GM18909 (cell line): ENCODE results near the gene DLG2.

Source experiments
- ATAC-seq: cut with Tn5 transposase; IDR thresholded peaks from one replicate; pipeline ENCODE4 v1.9.1; 2021; ENCODE audit warnings: mild to moderate bottlenecking; ENCODE audit not compliant: unreplicated experiment, poor library complexity

Gene DLG2

GRCh38 chr11:84947970-84948580, 679.1 kb downstream of the DLG2 start:
- no peak for ATAC-seq

- no peak for ATAC-seq
Observed at GRCh38 chr11:84947070-84947469, 680.1 kb downstream of the DLG2 start.

DNA sequence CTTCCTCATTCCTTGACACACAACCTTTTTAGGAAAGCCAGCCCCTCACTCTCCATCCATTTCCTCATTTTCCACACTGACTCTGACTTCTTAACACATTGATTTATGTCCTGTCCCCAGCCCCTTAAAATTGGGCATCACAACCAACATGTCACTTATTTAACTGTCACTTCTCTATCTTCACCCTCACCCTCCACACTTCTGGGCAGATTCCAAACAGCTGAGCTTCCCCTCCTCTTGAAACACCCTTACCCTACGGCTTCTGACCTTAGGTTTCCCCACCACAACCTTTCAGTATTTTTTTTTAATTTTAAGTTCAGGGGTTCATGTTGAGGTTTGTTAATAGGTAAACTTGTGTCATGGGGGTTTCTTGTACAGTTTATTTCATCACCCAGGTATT, 696.3 kb downstream of the DLG2 start:
- peak; percentile 55 for ATAC-seq

- ATAC-seq = no peak
Observed at GRCh38 chr11:84929738-84930137, 697.4 kb downstream of the DLG2 start.

DNA sequence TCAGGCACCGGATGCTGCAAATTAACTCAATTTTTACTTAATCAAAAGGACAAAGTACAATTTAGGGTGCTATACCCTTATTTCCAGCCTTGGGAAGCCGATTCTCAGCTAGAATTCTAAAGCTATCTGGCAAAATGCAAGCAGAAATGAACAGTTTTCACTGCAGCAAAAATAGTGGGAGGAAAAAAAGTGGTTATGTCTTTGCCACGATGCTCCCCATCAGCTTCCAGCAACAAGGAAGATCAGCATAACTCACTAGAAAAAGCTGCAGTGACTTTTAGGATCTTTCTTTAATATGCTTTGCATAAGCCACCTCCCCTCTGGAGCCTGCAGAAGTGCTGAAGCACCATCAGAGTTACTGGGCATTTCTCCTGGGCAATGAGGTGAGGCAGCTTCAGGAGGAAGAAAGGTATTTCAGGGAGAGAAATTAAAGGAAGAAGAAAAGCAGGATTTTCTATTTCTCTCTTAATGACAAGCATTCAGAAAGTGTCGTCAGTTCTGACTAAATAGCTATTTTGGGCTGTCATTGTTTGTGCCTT, 702.9 kb downstream of the DLG2 start:
- no peak for ATAC-seq

DNA sequence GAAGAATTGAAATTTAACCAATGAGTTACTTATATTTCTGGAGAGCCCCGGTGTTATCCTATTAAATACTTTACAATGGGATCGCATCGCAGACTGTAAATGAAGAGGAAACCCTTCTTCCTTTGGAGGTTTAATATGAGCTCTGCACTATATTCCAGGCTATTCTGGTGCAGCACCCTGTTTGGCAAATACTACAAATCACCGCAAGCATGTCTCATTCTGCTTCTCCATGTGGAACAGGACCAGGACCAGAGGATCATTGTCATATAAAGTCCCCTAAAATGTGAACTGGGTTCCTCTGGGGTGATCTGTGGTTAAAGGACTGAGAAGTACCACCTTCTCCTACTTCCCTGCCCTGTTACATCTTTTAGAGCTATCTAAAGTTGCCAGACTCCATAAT, 703.7 kb downstream of the DLG2 start:
- ATAC-seq = no peak

GRCh38 chr11:84922836-84923235, 704.3 kb downstream of the DLG2 start:
- no peak for ATAC-seq

GRCh38 chr11:84922212-84922805, 704.8 kb downstream of the DLG2 start:
- no peak for ATAC-seq

DNA sequence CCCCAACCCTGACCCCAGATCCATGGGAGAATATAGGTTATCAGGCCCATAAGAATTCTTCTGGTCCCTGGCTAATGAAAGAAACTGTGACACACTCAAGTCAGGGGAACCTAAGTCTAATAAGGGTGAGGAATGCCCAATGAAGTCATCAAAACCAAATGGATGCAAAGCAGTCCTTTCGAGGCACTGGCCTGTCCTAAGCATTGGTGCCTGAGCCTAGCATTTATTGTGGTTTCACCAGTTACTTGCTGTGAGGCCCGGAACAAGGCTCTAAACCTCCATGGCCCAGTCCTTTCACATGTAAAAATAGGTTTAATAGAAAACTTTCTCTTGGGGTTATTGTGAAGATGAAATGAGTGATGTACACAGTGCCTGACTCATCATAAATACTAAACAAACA, 712.6 kb downstream of the DLG2 start:
- no peak for ATAC-seq

DNA sequence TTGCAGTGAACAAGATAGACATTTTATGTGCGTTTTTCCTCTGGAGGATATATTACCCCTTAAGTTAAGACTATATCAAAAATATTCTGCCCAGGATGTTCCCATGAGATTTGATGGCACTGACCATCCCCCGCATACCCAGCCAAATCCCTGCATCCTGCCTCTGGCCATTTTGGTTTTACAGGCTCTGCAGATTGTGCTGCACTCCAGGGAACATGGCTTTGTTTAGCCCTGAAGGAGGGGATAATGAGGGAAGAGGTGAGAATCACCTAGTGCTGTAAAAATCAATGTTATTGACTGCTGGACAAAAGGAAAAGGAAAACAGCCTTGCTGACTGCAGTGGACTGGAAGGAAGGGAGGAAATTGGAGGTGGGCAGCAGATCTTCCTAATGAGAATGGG, 717.4 kb downstream of the DLG2 start:
- ATAC-seq = no peak

DNA sequence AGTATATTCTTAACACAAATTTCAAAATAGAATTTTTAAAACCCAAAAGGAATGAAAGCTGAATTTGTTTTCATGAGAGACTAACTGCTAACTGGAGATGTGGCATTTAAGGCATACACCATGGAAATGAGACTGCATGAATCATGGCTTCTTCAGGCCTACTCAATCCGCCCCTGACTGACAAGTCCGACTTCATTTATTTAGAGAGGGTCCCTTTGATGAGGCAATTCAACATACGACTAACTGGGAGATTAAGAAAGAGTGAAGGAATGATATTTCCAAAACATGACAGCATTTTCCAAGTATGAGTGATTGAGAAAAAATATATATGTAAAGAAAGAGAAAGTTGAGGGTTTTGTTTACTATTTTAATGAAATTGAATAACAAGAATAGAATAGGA, 720.1 kb downstream of the DLG2 start:
- no peak for ATAC-seq

- ATAC-seq = no peak
Observed at GRCh38 chr11:84905411-84905810, 721.7 kb downstream of the DLG2 start.

DNA sequence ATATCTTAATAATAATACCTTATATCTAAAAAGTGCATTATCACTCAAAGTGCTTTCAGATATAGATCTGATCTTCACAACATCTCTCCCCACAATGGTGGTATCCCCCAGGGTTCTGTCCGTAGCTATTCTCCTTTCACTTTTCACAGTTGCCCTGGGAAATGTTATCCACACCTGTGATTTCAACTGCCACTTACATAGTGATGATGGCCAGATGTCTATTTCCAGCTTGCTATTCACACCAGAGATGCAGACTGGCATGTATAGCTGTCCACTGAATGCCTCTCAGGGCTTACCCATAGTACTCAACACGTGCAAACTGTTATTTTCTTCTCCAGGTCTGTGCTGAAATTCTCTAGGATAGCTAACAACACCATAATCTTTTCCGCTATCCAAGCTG, 724.7 kb downstream of the DLG2 start:
- ATAC-seq = no peak

GRCh38 chr11:84901991-84902390, 725.2 kb downstream of the DLG2 start:
- ATAC-seq = no peak

GRCh38 chr11:84899740-84900139, 727.4 kb downstream of the DLG2 start:
- ATAC-seq = peak; percentile 67

DNA sequence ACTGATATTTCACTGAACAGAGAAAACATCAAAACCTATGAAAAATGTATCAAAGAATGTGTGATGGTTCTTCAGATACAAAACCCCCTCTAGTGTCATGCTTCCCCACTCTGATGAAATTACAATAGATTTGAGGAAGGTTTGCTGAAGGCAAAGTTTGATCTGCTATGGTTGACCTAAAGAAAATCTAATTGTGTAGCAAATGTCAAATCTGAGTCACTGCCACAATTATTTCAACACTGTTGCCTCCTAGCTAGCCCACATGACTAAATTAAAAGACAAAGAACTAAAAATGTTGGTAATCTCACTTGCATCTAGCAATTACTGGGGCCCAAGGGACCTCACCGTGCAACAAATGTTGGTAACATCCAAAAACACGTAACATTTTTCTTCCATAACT, 728.0 kb downstream of the DLG2 start:
- ATAC-seq = no peak

DNA sequence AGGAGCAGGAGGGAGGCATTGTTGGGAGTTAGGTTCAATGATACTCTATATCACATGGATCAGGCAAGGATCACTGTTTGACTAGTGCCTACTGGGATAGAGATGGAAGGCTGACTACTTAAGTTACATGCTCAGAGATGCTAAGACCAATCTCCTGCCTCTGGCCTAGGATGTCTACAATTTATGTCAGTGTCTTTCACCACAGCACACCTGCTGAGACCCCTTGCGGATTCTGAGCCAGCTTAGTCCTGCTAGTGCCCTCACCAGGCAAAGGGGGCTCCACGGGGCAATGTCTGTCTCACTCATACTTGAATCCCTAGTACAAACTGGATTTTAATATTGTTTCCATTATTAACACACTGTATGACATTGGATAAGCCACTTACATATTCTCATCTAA, 732.5 kb downstream of the DLG2 start:
- no peak for ATAC-seq

DNA sequence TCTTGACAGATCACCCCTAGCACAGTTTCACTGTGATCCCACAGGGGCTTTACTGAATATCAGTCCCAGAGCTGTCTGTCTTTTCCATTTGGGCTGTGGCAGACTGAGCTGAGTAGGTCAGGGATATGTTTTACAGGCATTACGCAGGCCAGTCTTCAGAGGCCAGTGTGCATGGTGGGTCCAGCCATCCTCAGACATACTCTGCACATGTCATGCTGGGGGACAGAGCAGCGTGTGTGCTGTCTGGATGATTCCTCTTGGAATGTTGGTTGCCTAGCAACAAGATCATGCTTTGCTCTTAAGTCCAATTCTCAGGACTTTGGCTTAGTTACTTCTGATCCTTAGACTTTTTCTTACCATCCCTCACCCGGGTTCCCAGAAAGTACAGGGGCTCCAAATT, 736.5 kb downstream of the DLG2 start:
- no peak for ATAC-seq

DNA sequence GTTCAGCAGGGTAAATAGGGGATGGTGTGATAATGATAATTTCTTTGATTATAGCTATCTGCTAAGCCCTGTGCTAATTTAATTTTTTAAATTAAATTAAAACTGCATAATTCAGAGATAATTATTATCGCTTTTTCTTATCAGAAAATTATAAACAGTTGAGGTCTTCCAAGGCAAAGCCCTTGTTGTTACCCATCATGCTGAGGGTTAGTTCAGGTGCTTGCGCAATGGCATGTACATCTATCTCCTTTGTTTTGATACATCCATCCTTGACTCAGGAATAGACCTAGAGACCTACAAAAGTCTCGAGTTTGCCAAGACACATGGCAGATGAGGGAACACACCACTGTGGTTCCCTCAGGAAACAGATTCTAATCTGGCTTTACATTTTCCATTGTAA, 737.6 kb downstream of the DLG2 start:
- no peak for ATAC-seq

- ATAC-seq = no peak
Observed at GRCh38 chr11:84887055-84887629, 740.0 kb downstream of the DLG2 start.

GRCh38 chr11:84886344-84886743, 740.8 kb downstream of the DLG2 start:
- no peak for ATAC-seq

DNA sequence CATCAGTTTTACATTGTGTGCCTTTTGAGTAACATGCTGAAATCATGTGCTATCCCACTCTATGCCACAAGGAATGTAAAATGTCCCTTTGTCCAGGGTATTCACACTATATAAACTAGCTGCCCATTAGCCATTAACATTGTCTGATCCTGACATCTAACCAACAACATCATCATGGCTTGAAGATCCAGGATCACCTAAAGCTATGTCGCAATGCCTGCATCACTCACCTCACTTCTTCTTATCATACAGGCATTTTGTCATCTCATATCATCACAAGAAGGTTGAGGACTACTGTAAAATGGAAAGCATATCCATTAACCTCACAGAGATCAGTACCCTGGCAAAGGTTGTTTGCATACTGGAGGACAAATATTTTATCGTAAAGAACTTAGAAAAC, 742.3 kb downstream of the DLG2 start:
- ATAC-seq = no peak
